Prostate gland (tissue), 2 donors: ENCODE data around the gene ADIRF.
"Not testable (repeated sequence)": the region's sequence is repeated elsewhere in the genome, so short reads cannot be mapped to it uniquely, and the experiment has no call there.

Experiments used
- POLR2A ChIP-seq: fragments of 450-650 bp; IDR thresholded peaks from one replicate; pipeline ENCODE4 v1.6.1; 2016; ENCODE audit warnings: antibody characterized with exemption, mild to moderate bottlenecking
- POLR2AphosphoS5 ChIP-seq: sonication (generic); formaldehyde crosslinking; IDR thresholded peaks from one replicate; pipeline ENCODE4 v1.6.1; 2017; ENCODE audit warnings: antibody characterized with exemption
- TF ChIP-seq, protein P1 (sequence below), 4 experiments: fragments of 200-600 bp in 2 of 4; fragments of 450-650 bp in 2 of 4; sonication (generic) in 2 of 4; IDR thresholded peaks; 1 replicate in 3 of 4; 2 replicates in 1 of 4; pipeline ENCODE4 v1.5.1; 2016 to 2019; ENCODE audit warnings: antibody characterized with exemption in 4 of 4, mild to moderate bottlenecking in 2 of 4, moderate library complexity in 2 of 4

DNA sequence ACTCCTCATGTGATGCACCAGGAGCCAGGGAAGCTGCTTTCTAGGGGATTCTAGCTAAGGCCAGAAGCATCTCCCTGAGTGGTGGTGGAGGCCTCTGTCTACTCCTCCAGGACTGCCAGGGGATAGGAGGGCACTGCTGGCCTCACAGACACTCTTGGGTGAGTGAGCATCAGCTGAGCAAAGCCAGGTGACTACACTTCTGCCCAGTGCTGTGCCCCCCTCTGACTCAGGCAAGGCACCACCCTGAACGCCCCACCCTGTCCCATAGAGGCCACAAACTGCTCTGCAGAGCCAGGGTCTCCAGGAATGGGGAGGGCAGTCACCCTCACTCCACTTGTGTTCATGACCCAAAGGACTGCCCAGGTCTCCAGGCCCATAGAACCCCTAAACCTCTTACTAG is 51.2 kb downstream of the ADIRF start:
- not testable (repeated sequence) for TF ChIP-seq POLR2A, POLR2AphosphoS5
- TF ChIP-seq, protein P1, sequence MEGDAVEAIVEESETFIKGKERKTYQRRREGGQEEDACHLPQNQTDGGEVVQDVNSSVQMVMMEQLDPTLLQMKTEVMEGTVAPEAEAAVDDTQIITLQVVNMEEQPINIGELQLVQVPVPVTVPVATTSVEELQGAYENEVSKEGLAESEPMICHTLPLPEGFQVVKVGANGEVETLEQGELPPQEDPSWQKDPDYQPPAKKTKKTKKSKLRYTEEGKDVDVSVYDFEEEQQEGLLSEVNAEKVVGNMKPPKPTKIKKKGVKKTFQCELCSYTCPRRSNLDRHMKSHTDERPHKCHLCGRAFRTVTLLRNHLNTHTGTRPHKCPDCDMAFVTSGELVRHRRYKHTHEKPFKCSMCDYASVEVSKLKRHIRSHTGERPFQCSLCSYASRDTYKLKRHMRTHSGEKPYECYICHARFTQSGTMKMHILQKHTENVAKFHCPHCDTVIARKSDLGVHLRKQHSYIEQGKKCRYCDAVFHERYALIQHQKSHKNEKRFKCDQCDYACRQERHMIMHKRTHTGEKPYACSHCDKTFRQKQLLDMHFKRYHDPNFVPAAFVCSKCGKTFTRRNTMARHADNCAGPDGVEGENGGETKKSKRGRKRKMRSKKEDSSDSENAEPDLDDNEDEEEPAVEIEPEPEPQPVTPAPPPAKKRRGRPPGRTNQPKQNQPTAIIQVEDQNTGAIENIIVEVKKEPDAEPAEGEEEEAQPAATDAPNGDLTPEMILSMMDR (IDR thresholded peaks at IDR 0.05): not testable (repeated sequence)
